SJSA1 (cell line): ENCODE data around the gene ZNF106. TPM values are rescaled to one million over a fixed set of nuclear protein-coding genes. Genes with fewer than 3 reads are reported as not detected.

Experiments
- DNase-seq, 2 experiments: peaks; one replicate each; pipeline ENCODE4 v3.0.0-alpha.2; 2015 to 2020; ENCODE audit warnings: low spot score in 2 of 2, low read depth in 1 of 2
- H3K27ac ChIP-seq: fragments of 250-450 bp; sonication (Bioruptor Pico); 2 replicates; pipeline ENCODE4 v1.5.1; 2020; ENCODE audit warnings: mild to moderate bottlenecking, moderate library complexity
- H3K27me3 ChIP-seq: fragments of 250-450 bp; sonication (Bioruptor Pico); replicated peaks from 2 replicates; pipeline ENCODE4 v1.5.1; 2020; ENCODE audit warnings: mild to moderate bottlenecking, moderate library complexity
- H3K36me3 ChIP-seq: fragments of 250-450 bp; sonication (Bioruptor Pico); 2 replicates; pipeline ENCODE4 v1.5.1; 2020; ENCODE audit warnings: mild to moderate bottlenecking
- H3K4me1 ChIP-seq: fragments of 250-450 bp; sonication (Bioruptor Pico); replicated peaks from 2 replicates; pipeline ENCODE4 v1.6.1; 2021; ENCODE audit warnings: mild to moderate bottlenecking
- H3K4me3 ChIP-seq: fragments of 250-450 bp; sonication (Bioruptor Pico); 2 replicates; pipeline ENCODE4 v1.5.1; 2020; ENCODE audit warnings: mild to moderate bottlenecking
- H3K9me3 ChIP-seq: fragments of 250-450 bp; sonication (Bioruptor Pico); replicated peaks from 2 replicates; pipeline ENCODE4 v1.5.1; 2020; ENCODE audit warnings: mild to moderate bottlenecking
- total RNA-seq: library from RNA; depleted of rRNA; stranded (reverse); fragments of >200 nt; shearing (Covaris generic); gene quantifications from 2 replicates; pipeline ENCODE4 v1.2.3, GENCODE V29; 2014

ZNF106 gene
- total RNA-seq, 1 experiment from 2014 or later, result 61.6 TPM

DNA sequence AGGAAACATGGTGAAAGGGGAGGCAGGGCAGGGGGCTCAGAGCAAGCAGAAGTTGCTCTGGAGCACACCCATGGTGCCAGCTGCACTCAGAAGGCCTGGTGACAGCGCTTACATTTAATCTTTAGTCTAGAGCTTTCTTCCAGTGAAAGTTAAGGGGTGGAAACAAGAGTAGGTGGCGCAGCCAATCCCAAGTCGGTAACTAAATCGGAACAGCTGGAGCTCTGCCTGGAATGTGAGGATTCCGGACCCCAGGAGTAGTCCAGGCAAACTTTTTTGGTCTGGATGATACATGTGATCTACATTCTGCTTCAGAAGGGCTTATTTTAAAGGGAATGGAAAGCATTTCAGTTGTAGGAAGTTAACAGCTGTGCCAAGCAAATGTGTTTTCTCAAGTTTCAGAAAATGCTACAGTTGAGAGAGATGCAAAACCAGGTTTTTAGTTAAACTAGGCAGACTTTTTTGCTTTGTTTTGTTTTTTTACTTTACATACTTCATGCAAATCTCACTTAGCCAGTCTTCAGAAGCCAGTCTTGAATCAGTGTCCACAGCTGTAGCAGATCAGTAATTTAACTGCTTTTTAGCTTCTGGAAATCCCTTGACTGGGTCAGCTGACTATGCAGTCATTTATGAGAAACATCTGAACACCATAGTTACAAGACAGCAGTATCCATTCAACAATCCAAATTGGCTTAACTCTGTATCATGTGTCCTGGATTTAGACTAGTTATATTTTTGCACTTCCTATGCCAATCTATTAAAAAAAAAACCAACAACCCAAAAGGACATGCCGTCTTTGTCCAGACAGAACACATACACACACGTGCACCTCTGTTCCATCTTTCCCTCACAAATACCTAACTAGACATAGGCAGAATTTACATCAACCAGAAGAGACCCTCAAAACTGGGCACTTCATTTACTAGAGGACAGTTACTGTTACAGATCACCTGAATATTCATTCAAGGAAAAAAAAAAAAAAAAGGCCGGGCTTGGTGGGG lies 33.2 kb downstream of the ZNF106 start:
- Histone ChIP-seq H3K36me3 (peaks cover 34% of the 10 kb centered on the region), H3K4me3 (no peak overlapping the region), H3K4me1 (peaks cover 24% of the 10 kb centered on the region), H3K27ac (peak overlapping the region; percentile 80), H3K27me3 (no peaks in the 10 kb centered on the region), H3K9me3 (no peaks in the 10 kb centered on the region)
- peak; percentile 75 to 79 for DNase-seq

- H3K27ac ChIP-seq, result peak overlapping the region; percentile 80
- DNase-seq, result no peak
- H3K4me1 ChIP-seq, result peaks cover 24% of the 10 kb centered on the region
- H3K36me3 ChIP-seq, result peaks cover 29% of the 10 kb centered on the region
- H3K9me3 ChIP-seq, result no peaks in the 10 kb centered on the region
- H3K4me3 ChIP-seq, result no peak overlapping the region
- no peaks in the 10 kb centered on the region for H3K27me3 ChIP-seq
Measured at GRCh38 chr15:42456971-42457370, 34.0 kb downstream of the ZNF106 start.

DNA sequence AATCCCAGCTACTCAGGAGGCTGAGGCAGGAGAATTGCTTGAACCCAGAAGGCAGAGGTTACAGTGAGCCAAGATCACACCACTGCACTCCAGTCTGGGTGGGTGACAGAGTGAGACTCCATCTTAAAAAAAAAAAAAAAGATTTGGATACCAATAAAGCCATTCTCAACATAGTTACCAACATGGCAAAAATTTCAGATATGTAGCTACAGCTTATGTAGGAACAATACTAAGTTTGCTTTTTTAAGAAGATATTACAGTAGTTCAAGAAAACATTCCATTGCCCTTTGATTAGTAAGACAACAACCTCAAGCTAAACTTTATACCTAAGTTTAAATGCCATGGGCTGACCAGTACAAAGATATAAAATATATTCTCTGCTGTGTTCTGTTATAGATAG lies 34.4 kb downstream of the ZNF106 start:
- H3K27ac ChIP-seq, result peak overlapping the region; percentile 80
- no peaks in the 10 kb centered on the region for H3K27me3 ChIP-seq
- peaks cover 27% of the 10 kb centered on the region for H3K36me3 ChIP-seq
- no peak overlapping the region for H3K4me3 ChIP-seq
- DNase-seq, result peak in 1 of 2 experiments; percentile 6
- H3K4me1 ChIP-seq, result peaks cover 24% of the 10 kb centered on the region
- no peaks in the 10 kb centered on the region for H3K9me3 ChIP-seq

- H3K4me1 ChIP-seq, result peaks cover 24% of the 10 kb centered on the region
- peaks cover 47% of the 10 kb centered on the region for H3K36me3 ChIP-seq
- H3K4me3 ChIP-seq, result no peak overlapping the region
- no peaks in the 10 kb centered on the region for H3K27me3 ChIP-seq
- H3K9me3 ChIP-seq, result no peaks in the 10 kb centered on the region
- no peak overlapping the region for H3K27ac ChIP-seq
- DNase-seq, result no peak
Measured at GRCh38 chr15:42453826-42454225, 37.1 kb downstream of the ZNF106 start.

- H3K36me3 ChIP-seq, result peaks cover 77% of the 10 kb centered on the region
Measured at GRCh38 chr15:42450425-42450790, 40.5 kb downstream of the ZNF106 start.

GRCh38 chr15:42449770-42450424 lies 41.0 kb downstream of the ZNF106 start:
- no peak for DNase-seq
- peaks cover 78% of the 10 kb centered on the region for H3K36me3 ChIP-seq
- no peak overlapping the region for H3K4me3 ChIP-seq
- H3K4me1 ChIP-seq, result no peaks in the 10 kb centered on the region
- no peak overlapping the region for H3K27ac ChIP-seq
- no peaks in the 10 kb centered on the region for H3K27me3 ChIP-seq
- H3K9me3 ChIP-seq, result no peaks in the 10 kb centered on the region

More at GRCh38 chr15:42450425-42450790, 40.5 kb downstream of the ZNF106 start:
- H3K4me1 ChIP-seq, result no peaks in the 10 kb centered on the region
- H3K9me3 ChIP-seq, result no peaks in the 10 kb centered on the region
- H3K4me3 ChIP-seq, result no peak overlapping the region
- H3K27me3 ChIP-seq, result no peaks in the 10 kb centered on the region
- no peak for DNase-seq
- no peak overlapping the region for H3K27ac ChIP-seq

GRCh38 chr15:42448281-42448680 lies 42.7 kb downstream of the ZNF106 start:
- Histone ChIP-seq H3K27ac (no peak overlapping the region), H3K27me3 (no peaks in the 10 kb centered on the region), H3K4me1 (no peaks in the 10 kb centered on the region), H3K9me3 (no peaks in the 10 kb centered on the region), H3K4me3 (no peak overlapping the region), H3K36me3 (peaks cover 81% of the 10 kb centered on the region)
- no peak for DNase-seq

GRCh38 chr15:42447599-42447998 lies 43.3 kb downstream of the ZNF106 start:
- Histone ChIP-seq H3K36me3 (peaks cover 78% of the 10 kb centered on the region), H3K27me3 (no peaks in the 10 kb centered on the region), H3K27ac (no peak overlapping the region; the same call in 1 of the 2 replicates), H3K4me1 (no peaks in the 10 kb centered on the region), H3K4me3 (no peak overlapping the region), H3K9me3 (no peaks in the 10 kb centered on the region)
- DNase-seq, result no peak

DNA sequence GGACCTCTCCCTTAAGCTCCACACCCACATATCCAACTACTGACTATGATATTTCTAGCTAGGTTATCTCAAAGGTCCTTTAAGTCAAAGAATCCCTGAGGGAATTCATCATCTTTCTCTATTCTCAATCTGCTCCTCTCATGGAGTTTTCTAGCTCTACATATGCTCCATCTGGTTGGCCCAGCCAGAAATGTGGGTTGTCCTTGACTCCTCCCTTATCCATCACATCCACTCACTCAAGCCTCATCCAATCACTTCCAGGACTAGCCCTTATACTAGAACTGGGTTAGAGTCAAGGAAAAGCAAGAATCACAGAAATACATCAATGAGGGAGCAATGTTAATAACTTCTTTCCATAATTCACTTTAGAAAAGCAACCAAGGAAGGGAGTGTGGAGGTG lies 45.4 kb downstream of the ZNF106 start:
- H3K27me3 ChIP-seq, result no peaks in the 10 kb centered on the region
- no peaks in the 10 kb centered on the region for H3K9me3 ChIP-seq
- H3K27ac ChIP-seq, result no peak overlapping the region
- no peak overlapping the region for H3K4me3 ChIP-seq
- H3K36me3 ChIP-seq, result peaks cover 79% of the 10 kb centered on the region
- no peak for DNase-seq
- H3K4me1 ChIP-seq, result no peaks in the 10 kb centered on the region

GRCh38 chr15:42444415-42445063 lies 46.4 kb downstream of the ZNF106 start:
- Histone ChIP-seq H3K9me3 (no peaks in the 10 kb centered on the region), H3K4me3 (no peak overlapping the region), H3K27me3 (no peaks in the 10 kb centered on the region), H3K4me1 (no peaks in the 10 kb centered on the region), H3K36me3 (peaks cover 75% of the 10 kb centered on the region), H3K27ac (no peak overlapping the region)
- no peak for DNase-seq

GRCh38 chr15:42427429-42428223 lies 63.3 kb downstream of the ZNF106 start:
- Histone ChIP-seq H3K27ac (no peak overlapping the region), H3K4me3 (no peak overlapping the region), H3K27me3 (no peaks in the 10 kb centered on the region), H3K36me3 (peaks cover 87% of the 10 kb centered on the region), H3K9me3 (no peaks in the 10 kb centered on the region), H3K4me1 (no peaks in the 10 kb centered on the region)
- no peak for DNase-seq

DNA sequence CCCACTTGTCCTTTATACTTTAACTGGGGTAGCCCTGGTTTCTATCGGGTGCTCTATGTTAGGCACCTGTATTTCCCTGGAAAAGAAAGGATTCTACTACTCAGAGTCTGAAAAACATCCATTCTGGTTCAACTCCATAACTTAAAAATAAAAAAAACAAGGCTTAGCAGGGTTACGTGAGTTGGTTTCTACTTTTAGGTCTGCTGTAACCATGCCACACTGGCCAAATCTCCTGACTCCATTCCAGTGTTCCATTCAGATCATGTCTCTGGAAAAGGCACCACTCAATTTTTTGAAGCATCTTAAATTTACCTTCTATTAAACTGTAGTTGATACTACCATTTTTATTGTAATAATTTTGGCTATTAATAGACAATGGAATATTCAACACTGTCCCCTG lies 69.6 kb downstream of the ZNF106 start:
- Histone ChIP-seq H3K4me3 (no peak overlapping the region), H3K36me3 (peaks cover 92% of the 10 kb centered on the region), H3K27ac (no peak overlapping the region), H3K4me1 (no peaks in the 10 kb centered on the region), H3K9me3 (no peaks in the 10 kb centered on the region), H3K27me3 (no peaks in the 10 kb centered on the region)
- DNase-seq, result no peak

DNA sequence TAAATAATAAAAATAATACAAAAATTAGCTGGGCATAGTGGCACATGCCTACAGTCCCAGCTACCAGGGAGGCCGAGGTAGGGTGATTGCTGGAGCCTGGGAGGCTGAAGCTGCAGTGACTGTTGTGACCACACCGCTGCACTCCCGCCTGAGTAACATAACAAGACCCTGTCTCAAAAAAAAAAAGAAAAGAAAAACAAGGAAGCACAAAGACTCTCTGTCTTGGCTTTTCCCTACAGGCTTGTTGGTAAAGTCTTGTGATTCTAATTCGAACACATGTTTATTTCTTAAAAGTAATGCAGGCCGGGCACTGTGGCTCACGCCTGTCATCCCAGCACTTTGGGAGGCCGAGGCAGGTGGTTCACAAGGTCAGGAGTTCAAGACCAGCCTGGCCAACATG lies 71.6 kb downstream of the ZNF106 start:
- Histone ChIP-seq H3K9me3 (no peaks in the 10 kb centered on the region), H3K4me1 (peaks cover 2% of the 10 kb centered on the region; the same call in 1 of the 2 replicates), H3K27ac (no peak overlapping the region), H3K4me3 (no peak overlapping the region), H3K36me3 (peaks cover 93% of the 10 kb centered on the region), H3K27me3 (no peaks in the 10 kb centered on the region)
- DNase-seq, result no peak
